HL-60 (cell line): ENCODE results near the gene FAM20A.

Source experiments
- CTCF ChIP-seq: IDR thresholded peaks from one replicate; pipeline ENCODE4 v1.5.1; 2011; ENCODE audit warnings: low read length, control low read depth, inconsistent platforms; ENCODE audit not compliant: insufficient read depth
- POLR2AphosphoS5 ChIP-seq: IDR thresholded peaks from 2 replicates; pipeline ENCODE4 v1.6.1; 2012; ENCODE audit warnings: low read depth
- SPI1 ChIP-seq: IDR thresholded peaks from 2 replicates; pipeline ENCODE4 v1.6.1; 2012; ENCODE audit warnings: low read depth, mild to moderate bottlenecking, borderline replicate concordance

DNA sequence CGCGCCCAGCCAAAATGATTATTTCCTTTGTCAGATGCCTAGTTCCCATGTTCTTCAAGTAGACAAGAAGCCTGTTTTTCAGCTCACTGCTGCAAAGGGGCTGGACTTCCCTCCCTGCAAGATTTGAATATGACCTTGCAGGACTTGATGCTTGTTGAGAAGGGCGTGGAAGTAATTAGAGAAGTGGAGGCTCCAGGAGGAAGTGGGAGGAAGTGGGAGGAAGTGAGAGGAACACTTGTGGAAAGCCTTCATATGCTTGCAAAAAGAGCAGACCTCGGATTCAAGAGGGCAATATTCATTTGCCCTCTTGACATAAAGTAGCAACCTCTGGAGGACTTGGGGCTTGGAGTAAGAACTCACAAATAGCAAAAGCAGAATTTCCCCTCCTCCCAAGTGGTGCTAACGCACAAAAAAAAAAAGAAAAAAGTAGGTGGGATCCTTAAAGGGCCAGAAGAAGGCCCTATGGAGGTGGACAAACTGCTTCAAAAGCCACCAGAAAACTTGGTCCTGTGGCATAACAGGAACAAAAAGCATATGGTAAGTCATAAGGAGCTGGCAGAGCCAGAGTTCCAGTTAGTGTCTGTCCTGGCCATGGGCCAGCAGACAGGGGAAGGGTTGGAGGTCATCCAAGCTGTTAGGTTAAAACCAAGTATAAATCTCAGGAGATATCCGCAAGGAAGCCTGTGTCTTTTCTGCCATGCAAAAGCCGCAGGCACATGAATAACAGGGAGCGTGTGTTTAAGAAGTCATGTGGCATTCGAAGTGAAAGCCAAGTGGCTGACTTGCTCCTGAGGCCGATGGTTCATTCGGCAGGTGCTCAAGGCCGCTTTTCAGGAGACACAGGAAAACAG is 109.6 kb downstream of the FAM20A start:
- TF ChIP-seq CTCF (no peak), SPI1 (peak; percentile 100), POLR2AphosphoS5 (no peak)
